ENCODE results near the gene RAPSN.
A peak's percentile ranks its signal among the peaks of the same experiment; 100 is the strongest.

The RAPSN gene

DNA sequence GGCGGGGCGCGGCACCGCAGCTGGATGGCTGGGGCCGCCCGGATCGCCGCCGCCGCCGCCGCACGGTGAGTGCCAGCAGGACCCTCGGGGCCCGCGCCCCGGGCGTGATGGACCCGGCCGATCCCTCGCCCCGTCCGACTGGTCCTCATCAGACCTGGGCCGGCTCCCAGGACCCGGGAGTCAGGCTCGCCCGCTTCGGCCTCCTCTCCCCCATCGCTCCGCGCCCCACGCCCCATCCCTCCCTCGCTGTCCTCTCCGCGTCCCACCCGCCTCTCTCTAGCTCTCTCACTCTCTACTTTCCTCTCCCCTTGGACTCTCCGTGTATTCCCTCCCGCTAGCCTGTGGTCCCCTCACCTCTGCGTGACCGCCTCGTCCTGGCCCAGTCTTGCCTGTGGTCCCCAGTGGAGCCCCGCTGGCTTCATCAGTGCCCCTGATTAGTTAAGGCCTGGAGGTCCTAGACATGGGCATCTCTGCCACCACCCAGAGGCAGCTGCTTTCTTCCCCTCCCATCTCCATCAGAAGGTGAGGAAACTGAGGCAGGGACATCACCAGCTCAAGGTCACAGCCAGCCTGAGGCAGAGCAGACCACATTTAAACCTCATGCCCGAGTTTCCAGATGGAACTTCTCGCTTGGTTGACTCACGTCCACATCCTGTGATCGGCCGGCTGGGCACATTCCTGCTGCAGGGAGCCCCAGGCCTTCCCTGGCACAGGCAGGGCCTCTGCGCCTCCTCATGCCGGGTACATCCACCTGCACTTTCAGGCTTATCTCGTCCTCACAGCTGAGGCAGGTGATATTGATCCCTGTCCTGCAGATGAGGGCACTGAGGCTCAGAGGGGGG lies 40.1 kb downstream of the RAPSN start:
- no peak for DNase-seq (ENCODE audit: low read depth in 2 of 3, low spot score in 1 of 3)

GRCh38 chr11:47407746-47408590 lies 41.0 kb downstream of the RAPSN start, which contains the start of gene SLC39A13:
SLC39A13 (plus strand) TSS chr11:47408590; CDS start chr11:47410095, 1,505 bp downstream.
- DNase-seq (ENCODE audit: low read depth in 2 of 3, low spot score in 1 of 3): peak; percentile 89 to 91 (median 89)

DNA sequence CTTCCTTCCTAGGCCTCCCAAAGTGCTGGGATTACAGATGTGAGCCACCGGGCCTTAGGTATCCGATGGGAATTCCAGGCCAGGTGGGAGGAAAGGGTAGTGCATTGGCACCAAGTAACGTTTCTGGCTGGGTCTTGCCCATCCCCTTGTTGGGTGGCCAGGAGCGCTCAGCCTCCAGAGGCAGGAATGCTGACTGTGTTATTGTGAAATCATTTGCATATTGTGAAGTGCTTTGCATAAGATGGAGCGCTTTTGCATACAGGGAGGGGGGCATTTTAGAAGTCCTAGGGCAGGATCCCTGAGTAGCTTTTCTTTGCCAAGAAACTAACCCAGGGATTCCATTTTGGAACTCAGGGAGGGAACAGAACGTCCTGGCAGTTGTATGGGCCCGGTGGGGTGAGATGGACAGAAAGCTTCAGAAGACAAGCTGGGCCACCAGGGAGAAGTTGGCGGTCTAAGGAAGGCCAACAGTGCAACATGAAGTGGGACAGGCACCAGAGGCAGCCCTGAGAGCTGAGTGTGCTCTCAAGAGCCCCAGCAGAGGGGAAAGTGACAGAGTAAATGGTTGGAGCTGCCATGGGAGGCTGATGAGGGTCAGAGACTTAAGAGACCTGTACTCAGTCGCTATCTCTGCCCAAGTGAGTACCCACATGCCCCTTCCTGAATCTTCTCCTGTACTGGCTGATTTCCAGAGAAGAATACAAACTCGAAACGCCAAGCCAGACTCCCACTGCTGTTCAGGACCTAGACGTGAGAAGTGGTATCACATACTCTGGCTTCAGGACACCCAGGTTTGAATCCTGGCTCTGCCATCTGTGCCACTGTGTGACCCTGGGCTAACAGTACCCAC lies 41.8 kb downstream of the RAPSN start:
- DNase-seq (ENCODE audit: low read depth in 2 of 3, low spot score in 1 of 3): no peak

DNA sequence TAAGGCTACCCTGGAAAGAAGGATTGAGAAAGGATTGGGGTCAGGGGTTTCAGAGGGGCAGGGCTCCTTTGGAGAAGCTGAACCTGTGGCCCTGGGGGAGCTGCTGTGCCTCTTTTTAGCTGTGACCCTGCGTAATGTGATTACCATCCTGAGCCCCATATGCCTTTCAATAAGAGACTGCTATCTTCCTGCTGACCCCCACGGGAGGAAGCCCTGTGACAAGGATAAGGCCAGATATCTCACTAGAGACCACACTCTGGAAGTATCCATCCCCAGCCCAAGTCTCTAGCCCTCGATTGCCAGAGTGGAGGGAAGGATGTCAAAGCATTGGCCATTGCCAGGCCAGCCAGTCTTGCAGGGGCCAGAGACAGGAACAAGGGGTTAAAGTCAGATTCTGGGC lies 45.4 kb downstream of the RAPSN start:
- DNase-seq (ENCODE audit: low read depth in 2 of 3, low spot score in 1 of 3): no peak

GRCh38 chr11:47403135-47403534 lies 45.8 kb downstream of the RAPSN start:
- no peak for DNase-seq (ENCODE audit: low read depth in 2 of 3, low spot score in 1 of 3)

DNA sequence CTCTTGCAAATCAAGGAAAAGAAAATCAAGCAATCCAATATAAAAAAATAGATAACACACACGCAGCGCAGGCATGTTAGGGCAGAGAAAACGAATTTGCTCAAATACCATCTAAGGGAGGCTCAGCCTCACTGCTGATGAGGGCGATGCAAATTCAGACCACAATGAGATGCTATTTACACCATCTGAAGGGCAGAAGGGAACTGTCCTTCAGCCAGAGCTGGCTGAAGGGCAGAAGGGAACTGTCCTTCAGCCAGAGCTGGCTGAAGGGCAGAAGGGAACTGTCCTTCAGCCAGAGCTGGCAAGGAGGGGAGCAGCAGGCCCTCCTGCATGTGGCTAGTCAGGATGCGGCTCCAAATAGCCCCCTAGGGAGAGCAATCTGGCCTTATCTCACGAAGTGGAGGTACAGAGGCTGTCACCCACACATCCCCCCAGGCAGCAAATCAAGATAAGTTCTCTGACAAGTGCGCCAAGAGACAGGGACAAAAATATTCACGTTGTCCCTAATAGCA lies 48.1 kb downstream of the RAPSN start:
- DNase-seq (ENCODE audit: low read depth in 2 of 3, low spot score in 1 of 3): no peak

- no peak for DNase-seq (ENCODE audit: low read depth in 2 of 3, low spot score in 1 of 3)
Measured at GRCh38 chr11:47399860-47400767, 48.8 kb downstream of the RAPSN start.

- DNase-seq (ENCODE audit: low read depth in 2 of 3, low spot score in 1 of 3): no peak
Measured at GRCh38 chr11:47398551-47398950, 50.4 kb downstream of the RAPSN start.

DNA sequence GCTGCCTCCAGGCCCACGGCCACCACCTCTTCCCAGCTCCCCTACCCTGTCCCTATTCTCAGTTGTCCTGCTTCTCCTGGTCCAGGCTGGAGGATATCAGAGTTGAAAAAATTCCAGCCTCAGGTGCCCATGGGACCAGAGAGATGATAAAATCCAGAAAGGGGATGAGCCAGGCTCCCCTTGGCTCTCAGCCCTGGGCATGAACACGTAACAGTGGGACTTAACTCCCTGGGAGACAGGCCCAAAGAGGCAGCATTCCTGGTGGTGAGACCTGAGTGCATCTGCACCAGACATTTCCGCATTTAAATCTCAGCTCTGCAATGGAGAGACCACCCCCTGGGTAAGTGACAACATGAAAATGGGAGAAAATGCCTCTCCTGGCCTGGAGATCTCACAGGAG lies 50.9 kb downstream of the RAPSN start:
- no peak for DNase-seq (ENCODE audit: low read depth in 2 of 3, low spot score in 1 of 3)

DNA sequence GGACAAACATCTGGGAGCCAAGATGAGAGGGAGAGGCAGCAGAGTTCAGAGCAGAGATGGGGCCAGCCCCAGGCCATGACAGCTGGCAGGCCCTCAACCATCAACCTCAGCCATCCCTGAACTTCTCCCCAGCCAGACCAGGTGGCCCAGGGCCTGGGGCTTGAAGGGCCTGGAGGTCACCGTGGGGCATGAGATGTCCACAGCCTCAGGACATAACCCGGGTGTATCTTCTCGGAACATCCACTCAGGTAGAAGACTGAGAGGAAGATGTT lies 53.0 kb downstream of the RAPSN start:
- DNase-seq (ENCODE audit: low read depth in 2 of 3, low spot score in 1 of 3): no peak

GRCh38 chr11:47395223-47396048 lies 53.5 kb downstream of the RAPSN start:
- no peak for DNase-seq (ENCODE audit: low read depth in 2 of 3, low spot score in 1 of 3)

- peak in 2 of 3 donors; percentile 37 to 54 for DNase-seq (ENCODE audit: low read depth in 2 of 3, low spot score in 1 of 3)
Measured at GRCh38 chr11:47394322-47395222, 54.4 kb downstream of the RAPSN start.

GRCh38 chr11:47394050-47394321 lies 55.0 kb downstream of the RAPSN start:
- no peak for DNase-seq (ENCODE audit: low read depth in 2 of 3, low spot score in 1 of 3)

GRCh38 chr11:47393163-47394049 lies 55.5 kb downstream of the RAPSN start:
- DNase-seq (ENCODE audit: low read depth in 2 of 3, low spot score in 1 of 3): no peak

DNA sequence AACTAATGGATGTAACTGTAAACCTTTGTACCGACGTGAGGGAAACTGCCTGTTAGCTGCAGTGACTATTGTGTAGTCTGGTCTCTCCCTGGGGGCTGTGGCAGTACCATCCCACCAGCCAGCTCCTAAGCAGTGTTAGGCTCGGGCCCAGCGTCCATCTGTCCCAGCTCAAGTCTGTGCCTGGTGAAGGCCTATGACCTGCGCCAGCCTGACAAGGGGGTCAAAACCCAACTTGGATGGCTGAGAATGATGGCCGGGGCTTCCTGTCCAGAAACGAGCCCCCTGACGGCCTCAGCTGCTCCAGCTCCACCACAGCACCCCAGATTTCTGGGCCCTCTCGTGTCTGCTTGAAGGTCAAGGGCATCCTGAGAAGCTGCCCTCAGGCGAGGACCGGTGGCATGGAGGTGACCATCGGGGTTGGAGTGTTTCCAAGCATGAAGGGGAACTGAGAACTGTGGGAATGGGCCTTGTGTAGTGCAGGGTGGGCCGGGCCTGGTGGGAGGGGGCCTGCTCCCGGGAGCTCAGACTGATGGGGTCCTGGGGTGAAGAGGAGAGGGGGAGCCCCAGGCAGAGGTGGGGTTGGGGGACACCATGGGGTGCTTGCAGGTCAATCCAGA lies 56.3 kb downstream of the RAPSN start:
- DNase-seq (ENCODE audit: low read depth in 2 of 3, low spot score in 1 of 3): no peak

DNA sequence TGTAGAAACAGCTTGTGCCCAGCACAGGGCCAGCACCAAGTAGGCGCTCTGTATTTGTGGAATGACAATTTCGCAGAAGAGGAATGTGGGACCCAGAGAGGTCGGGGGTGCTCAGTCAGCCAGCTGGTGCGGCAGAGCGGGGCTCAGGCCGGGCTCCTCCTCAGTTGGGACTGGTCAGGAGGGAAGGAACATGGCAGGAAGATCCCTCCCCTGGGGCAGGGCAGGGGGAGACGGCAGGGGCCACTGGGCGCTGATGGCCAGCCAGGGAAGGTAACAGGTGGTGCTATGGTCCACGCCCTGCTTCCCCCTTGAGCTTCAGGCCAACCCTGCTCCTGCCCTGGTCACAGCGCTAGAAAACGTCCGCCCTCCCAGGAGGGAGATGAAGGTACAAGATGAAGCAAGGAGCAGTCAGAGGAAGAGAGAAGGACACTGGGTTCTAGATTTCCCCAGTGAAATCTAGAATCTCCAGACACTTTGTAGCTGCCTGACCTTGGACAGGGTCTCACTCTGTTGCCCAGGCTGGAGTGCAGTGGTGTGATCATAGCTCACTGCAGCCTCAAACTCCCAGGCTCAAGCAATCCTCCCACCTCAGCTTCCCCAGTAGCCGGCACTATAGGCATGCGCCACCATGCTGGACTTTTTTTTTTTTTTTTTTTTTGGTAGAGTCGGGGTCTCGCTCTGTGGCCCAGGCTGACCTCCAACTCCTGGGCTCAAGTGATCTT lies 57.1 kb downstream of the RAPSN start:
- no peak for DNase-seq (ENCODE audit: low read depth in 2 of 3, low spot score in 1 of 3)

Measured in stimulated activated CD4-positive, alpha-beta T cell treated with anti-CD3 and anti-CD28 coated beads, Interleukin-12 subunit alpha, Interleukin-12 subunit beta, amount 100 ng/mL, for 48 hours (primary cell).